Measurements from ENCODE around the gene ERBB2. TPM values are rescaled to one million over a fixed set of nuclear protein-coding genes. Genes with fewer than 3 reads are reported as not detected.
A peak's percentile ranks its signal among the peaks of the same experiment; 100 is the strongest.

ERBB2 gene
- total and polyA plus RNA-seq, 10 of the 15 experiments (the other 5 are each of a cell fraction or from before 2014, with no cell fraction given): 0.39 to 7.0 (median 4.3) TPM

DNA sequence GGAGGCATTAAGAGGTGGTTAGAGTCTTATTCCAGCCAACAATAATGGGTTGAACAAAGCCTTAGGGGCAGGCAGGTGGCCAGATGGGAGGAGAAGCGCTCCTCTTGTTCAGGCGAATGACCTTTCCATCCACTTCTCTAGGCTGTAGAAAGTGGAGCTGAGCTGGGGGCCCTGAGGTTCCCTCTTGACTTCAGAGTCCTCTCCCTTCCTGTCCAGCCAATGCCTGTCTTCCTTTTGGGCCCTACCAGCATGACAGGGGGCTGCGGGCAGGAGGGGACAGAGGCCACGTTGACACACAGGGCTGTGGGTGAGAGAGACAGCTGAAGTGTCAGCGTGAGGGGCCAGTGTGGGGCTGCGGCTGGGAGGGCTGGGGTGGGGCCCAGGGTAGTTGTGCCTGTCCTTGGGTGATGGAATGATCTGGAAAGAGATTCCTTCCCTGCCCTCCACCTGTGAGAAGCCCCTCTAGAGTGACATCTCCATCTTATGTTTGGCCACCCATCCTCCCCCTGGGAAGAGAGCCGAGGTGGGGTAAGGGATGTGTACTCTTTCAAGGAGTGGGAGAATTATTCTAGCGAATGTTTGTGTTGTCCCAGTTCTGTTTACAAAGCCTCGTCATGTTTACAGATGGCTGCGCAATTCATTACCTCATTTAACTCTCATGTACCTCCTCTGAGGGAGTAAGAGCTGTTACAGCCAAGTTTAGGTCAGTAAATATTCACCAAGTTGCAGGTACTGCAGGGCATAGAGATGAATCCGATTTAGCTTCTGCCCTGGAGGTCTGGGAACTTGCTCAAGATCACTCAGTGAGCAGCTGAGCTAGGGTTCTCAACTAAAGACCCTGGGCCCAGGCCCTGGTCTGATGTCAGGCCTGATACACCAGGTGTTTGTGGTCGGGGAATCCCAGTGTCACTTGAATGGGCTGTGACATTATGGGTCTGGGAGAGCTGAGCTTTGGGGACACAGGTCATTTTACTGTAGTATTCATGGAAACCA lies 3.3 kb downstream of the ERBB2 start:
- H3K27ac ChIP-seq (ENCODE audit: control insufficient read depth, insufficient read depth): peak overlapping the region; percentile 24
- no peaks in the 10 kb centered on the region for H4K20me1 ChIP-seq (ENCODE audit: control insufficient read depth, insufficient read depth)
- H3K36me3 ChIP-seq (ENCODE audit: control insufficient read depth in 2 of 2, insufficient read depth in 2 of 2, low read length in 1 of 2): no peaks in the 10 kb centered on the region
- no peaks in the 10 kb centered on the region for H3K79me2 ChIP-seq (ENCODE audit: control insufficient read depth, insufficient read depth, low read length)
- H3K9me3 ChIP-seq (replicated peaks; ENCODE audit: control insufficient read depth, insufficient read depth, low read length): no peaks in the 10 kb centered on the region
- peaks cover 0 to 7% of the 10 kb centered on the region in 2 experiments; a peak in 2 of 4 replicates for H3K27me3 ChIP-seq (replicated peaks in 1 of 2; ENCODE audit: control insufficient read depth in 2 of 2, insufficient read depth in 2 of 2, low read length in 1 of 2)
- DNase-seq (ENCODE audit: low read depth, low spot score) (peak; percentile 25), ATAC-seq (peak; percentile 93), FAIRE-seq (peak; percentile 73)
- ChIA-PET SMC1A (ENCODE audit: uncharacterized antibody, unreplicated experiment) (interaction anchor here (0.6 to 1.8 kb wide), 3 partner anchors 10 to 55 kb away, joined by 3 to 11 read pairs (median 4); partner anchors contain the start of gene PGAP3), CTCF (interaction anchor here (0.6 to 3.3 kb wide), 9 partner anchors 8 to 50 kb away, joined by 3 to 11 read pairs (median 4); partner anchors contain the start of gene PGAP3), RAD21 (ENCODE audit: unreplicated experiment) (interaction anchor here (0.6 to 2.0 kb wide), 9 partner anchors 15 to 419 kb away, joined by 3 to 7 read pairs (median 3); partner anchors contain the start of genes MIEN1 and MSL1), POLR2A (interaction anchor here (0.6 to 1.5 kb wide), 2 partner anchors 15 to 156 kb away, joined by 4 to 6 read pairs; partner anchors contain the start of gene PGAP3)
- H3K4me1 ChIP-seq (ENCODE audit: control insufficient read depth, insufficient read depth, low read length): peaks cover 11% of the 10 kb centered on the region
- H3K4me3 ChIP-seq: no peak overlapping the region
- H3K4me2 ChIP-seq (ENCODE audit: control insufficient read depth, insufficient read depth): peak overlapping the region; percentile 30; the same call in 1 of the 2 replicates
- peak overlapping the region; percentile 22; the same call in 1 of the 2 replicates for H3K9ac ChIP-seq (ENCODE audit: control insufficient read depth, insufficient read depth, low read length)
- no TSS peak for BruUV-seq (replicated peaks)
- H2AFZ ChIP-seq (ENCODE audit: control insufficient read depth, low read depth, low read length): peak overlapping the region; percentile 58
- in situ Hi-C loops (cut with MboI): no loop called here
- intact Hi-C loops (cut with micrococcal nuclease; ENCODE audit: unreplicated experiment): no loop called here
- 56% methylated on average over 11 of the region's 12 CpGs for WGBS (ENCODE audit: insufficient coverage, insufficient replicate concordance, low lambda C conversion rate, missing lambda C conversion rate)
- TF ChIP-seq CREM (IDR thresholded peaks at IDR 0.05; ENCODE audit: low read depth): peak; percentile 56; the same call in 1 of the 2 replicates
- no peak for TF ChIP-seq CBFB (IDR thresholded peaks at IDR 0.05; ENCODE audit: low read depth)
- TF ChIP-seq, protein P1, sequence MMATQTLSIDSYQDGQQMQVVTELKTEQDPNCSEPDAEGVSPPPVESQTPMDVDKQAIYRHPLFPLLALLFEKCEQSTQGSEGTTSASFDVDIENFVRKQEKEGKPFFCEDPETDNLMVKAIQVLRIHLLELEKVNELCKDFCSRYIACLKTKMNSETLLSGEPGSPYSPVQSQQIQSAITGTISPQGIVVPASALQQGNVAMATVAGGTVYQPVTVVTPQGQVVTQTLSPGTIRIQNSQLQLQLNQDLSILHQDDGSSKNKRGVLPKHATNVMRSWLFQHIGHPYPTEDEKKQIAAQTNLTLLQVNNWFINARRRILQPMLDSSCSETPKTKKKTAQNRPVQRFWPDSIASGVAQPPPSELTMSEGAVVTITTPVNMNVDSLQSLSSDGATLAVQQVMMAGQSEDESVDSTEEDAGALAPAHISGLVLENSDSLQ (IDR thresholded peaks at IDR 0.05): peak; percentile 29; the same call in 1 of the 2 replicates
- TF ChIP-seq, protein P2, sequence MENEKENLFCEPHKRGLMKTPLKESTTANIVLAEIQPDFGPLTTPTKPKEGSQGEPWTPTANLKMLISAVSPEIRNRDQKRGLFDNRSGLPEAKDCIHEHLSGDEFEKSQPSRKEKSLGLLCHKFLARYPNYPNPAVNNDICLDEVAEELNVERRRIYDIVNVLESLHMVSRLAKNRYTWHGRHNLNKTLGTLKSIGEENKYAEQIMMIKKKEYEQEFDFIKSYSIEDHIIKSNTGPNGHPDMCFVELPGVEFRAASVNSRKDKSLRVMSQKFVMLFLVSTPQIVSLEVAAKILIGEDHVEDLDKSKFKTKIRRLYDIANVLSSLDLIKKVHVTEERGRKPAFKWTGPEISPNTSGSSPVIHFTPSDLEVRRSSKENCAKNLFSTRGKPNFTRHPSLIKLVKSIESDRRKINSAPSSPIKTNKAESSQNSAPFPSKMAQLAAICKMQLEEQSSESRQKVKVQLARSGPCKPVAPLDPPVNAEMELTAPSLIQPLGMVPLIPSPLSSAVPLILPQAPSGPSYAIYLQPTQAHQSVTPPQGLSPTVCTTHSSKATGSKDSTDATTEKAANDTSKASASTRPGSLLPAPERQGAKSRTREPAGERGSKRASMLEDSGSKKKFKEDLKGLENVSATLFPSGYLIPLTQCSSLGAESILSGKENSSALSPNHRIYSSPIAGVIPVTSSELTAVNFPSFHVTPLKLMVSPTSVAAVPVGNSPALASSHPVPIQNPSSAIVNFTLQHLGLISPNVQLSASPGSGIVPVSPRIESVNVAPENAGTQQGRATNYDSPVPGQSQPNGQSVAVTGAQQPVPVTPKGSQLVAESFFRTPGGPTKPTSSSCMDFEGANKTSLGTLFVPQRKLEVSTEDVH (IDR thresholded peaks at IDR 0.05; ENCODE audit: low read depth, partially characterized antibody): no peak
- TF ChIP-seq DPF2 (IDR thresholded peaks at IDR 0.05): peak; percentile 74; the same call in 1 of the 2 replicates
- TF ChIP-seq NR2F1 (conservative IDR thresholded peaks at IDR 0.05): peak; percentile 58; the same call in 1 of the 2 replicates
- 0 out of 2 replicates have a peak, but pooled peaks have one; percentile 24 for TF ChIP-seq MEF2A (IDR thresholded peaks at IDR 0.05; ENCODE audit: insufficient read depth, low read depth, low read length)
- no peak for TF ChIP-seq SMAD5 (IDR thresholded peaks at IDR 0.05; ENCODE audit: low read depth)
- no peak for TF ChIP-seq YBX1 (IDR thresholded peaks at IDR 0.05)
- peak; percentile 74; the same call in 1 of the 2 replicates for TF ChIP-seq TCF3 (IDR thresholded peaks at IDR 0.05; ENCODE audit: borderline replicate concordance, insufficient read depth, low read depth, low read length)
- TF ChIP-seq IKZF2 (IDR thresholded peaks at IDR 0.05): peak in 1 of 2 experiments; percentile 33; a peak in 1 of 4 replicates
- TF ChIP-seq TCF12 (IDR thresholded peaks at IDR 0.05; ENCODE audit: low read depth, low read length): peak; percentile 87
- TF ChIP-seq STAT3 (IDR thresholded peaks at IDR 0.05; ENCODE audit: low read depth, low read length): no peak
- TF ChIP-seq, protein P3, sequence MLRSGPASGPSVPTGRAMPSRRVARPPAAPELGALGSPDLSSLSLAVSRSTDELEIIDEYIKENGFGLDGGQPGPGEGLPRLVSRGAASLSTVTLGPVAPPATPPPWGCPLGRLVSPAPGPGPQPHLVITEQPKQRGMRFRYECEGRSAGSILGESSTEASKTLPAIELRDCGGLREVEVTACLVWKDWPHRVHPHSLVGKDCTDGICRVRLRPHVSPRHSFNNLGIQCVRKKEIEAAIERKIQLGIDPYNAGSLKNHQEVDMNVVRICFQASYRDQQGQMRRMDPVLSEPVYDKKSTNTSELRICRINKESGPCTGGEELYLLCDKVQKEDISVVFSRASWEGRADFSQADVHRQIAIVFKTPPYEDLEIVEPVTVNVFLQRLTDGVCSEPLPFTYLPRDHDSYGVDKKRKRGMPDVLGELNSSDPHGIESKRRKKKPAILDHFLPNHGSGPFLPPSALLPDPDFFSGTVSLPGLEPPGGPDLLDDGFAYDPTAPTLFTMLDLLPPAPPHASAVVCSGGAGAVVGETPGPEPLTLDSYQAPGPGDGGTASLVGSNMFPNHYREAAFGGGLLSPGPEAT (IDR thresholded peaks at IDR 0.05; ENCODE audit: low read depth): peak; percentile 69
- TF ChIP-seq, protein P4, sequence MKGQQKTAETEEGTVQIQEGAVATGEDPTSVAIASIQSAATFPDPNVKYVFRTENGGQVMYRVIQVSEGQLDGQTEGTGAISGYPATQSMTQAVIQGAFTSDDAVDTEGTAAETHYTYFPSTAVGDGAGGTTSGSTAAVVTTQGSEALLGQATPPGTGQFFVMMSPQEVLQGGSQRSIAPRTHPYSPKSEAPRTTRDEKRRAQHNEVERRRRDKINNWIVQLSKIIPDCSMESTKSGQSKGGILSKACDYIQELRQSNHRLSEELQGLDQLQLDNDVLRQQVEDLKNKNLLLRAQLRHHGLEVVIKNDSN (IDR thresholded peaks at IDR 0.05; ENCODE audit: borderline replicate concordance, extremely low read length, insufficient read depth, low read depth, low read length): no peak
- 0 out of 2 replicates have a peak, but pooled peaks have one; percentile 39 for TF ChIP-seq EED (IDR thresholded peaks at IDR 0.05; ENCODE audit: low read depth)
